Renal cortical epithelial cell (primary cell): Measurements from ENCODE around the gene USP13. TPM values are rescaled to one million over a fixed set of nuclear protein-coding genes. Genes with fewer than 3 reads are reported as not detected.
"Not testable (repeated sequence)": the region's sequence is repeated elsewhere in the genome, so short reads cannot be mapped to it uniquely, and the experiment has no call there.

ENCODE experiments used
- DNase-seq: peaks from one replicate; pipeline ENCODE4 v3.0.0-alpha.2; 2011; ENCODE audit warnings: low read depth
- total RNA-seq: library from RNA; depleted of rRNA; stranded (reverse); fragments of >200 nt; gene quantifications from 2 replicates; pipeline ENCODE4 v1.2.3, GENCODE V29; 2014

The USP13 gene
- total RNA-seq, 1 donor from 2014 or later, result 14.8 TPM

- DNase-seq, result peak; percentile 19
Measured at GRCh38 chr3:179734497-179735281, 81.8 kb downstream of the USP13 start.

DNA sequence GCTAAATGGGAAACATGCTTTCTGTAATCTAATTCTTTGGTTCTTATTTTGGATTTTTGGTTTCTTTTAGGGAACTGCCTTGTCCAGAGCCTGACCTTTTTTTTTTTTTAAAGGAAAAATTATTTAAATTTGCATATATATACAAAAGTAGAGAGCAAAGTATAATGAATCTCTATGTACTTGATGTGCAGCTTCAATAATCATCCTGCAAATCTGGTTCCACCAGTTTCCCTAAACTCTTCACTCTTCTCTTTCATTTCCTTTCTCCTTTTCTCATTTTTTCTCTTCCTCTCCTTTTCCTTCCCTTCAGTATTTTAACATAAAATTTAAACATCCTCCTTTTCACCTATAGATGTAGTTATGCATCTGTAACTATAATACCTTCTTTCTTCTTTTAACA is 82.5 kb downstream of the USP13 start:
- DNase-seq, result no peak

GRCh38 chr3:179738998-179739397 is 86.2 kb downstream of the USP13 start:
- no peak for DNase-seq

DNA sequence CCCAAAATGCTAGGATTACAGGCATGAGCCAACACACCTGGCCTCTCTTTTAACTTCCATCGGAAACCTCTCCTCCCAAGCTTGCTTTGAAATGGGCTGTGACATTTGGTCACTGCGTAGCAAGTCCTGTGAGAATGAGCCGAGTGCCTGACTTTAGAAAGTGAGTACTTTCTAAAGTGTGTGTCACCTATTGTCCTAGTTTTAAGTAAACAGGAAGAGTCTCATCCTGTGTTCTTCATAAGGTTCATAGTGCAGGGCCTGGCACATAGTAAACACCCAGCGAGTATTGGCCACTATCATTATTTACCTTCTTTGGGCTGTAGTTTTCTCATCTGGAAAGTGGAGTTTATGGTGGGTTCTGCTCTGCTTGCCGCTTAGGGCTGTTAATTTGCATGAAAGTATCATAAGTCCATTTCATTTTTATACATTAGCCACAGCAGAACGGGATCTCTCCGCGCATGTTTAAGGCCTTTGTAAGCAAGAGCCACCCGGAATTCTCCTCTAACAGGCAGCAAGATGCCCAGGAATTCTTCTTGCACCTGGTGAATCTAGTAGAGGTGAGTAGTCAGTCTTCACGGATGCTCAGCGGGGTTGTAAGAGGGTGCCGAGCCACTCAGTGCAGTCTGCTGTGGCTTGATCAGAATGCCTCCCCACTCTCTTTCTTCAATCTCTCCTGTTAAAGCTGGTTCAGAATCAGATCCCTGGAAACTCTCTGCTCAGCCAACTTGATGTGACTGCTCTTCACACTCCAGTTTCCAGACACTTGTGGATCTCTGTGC is 87.2 kb downstream of the USP13 start:
- no peak for DNase-seq

DNA sequence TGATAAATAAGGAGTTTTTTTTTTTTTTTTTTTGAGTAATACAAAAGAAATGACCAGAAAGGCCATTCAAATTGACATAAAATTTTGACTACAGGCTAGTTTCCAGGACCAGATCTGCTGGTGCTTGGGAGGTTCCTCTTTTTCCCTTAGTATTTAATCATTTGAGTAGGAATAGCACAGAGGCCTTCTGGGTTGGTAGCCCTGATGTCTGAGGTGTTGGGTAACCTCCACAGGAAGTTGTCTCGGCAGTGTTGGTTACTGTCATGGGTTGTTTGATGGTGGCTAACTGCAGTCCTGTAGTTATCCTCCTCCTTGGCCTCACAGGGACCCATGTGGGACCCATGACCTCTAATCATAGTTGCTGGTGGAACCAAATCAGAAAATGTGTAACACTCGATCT is 91.1 kb downstream of the USP13 start:
- DNase-seq, result no peak

- no peak for DNase-seq
Measured at GRCh38 chr3:179744667-179745066, 91.8 kb downstream of the USP13 start.

GRCh38 chr3:179745079-179745478 is 92.2 kb downstream of the USP13 start:
- DNase-seq, result no peak

GRCh38 chr3:179745716-179746115 is 92.9 kb downstream of the USP13 start:
- no peak for DNase-seq

GRCh38 chr3:179750720-179751328 is 98.0 kb downstream of the USP13 start:
- DNase-seq, result peak; percentile 39

- DNase-seq, result peak; percentile 52
Measured at GRCh38 chr3:179760944-179761343, 108.1 kb downstream of the USP13 start.

- peak; percentile 7 for DNase-seq
Measured at GRCh38 chr3:179765396-179765795, 112.6 kb downstream of the USP13 start.

GRCh38 chr3:179766416-179767133 is 113.7 kb downstream of the USP13 start:
- DNase-seq, result no peak

GRCh38 chr3:179768080-179768479 is 115.2 kb downstream of the USP13 start:
- DNase-seq, result peak; percentile 86

GRCh38 chr3:179769411-179770247 is 116.8 kb downstream of the USP13 start:
- DNase-seq, result peak; percentile 28

DNA sequence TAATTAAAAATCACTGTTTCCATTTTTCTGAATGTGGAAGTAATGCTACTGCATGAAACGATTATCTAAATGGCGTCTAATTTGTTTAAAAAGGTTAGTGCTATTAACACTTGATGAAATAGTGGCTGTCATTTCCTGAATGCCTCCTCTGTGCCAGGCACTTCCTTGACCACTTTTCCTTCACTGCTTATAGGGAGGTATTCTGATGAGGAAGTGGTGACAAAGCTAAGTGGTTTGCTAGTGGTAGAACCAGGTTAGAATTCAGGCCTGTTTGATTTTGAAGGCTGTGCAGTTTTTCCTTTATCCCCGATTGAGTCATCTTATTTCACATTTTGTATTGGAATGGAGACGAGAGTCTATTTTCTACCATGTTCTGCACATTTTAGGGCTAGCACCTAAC is 119.0 kb downstream of the USP13 start:
- DNase-seq, result peak; percentile 30

- no peak for DNase-seq
Measured at GRCh38 chr3:179772297-179772696, 119.5 kb downstream of the USP13 start.

DNA sequence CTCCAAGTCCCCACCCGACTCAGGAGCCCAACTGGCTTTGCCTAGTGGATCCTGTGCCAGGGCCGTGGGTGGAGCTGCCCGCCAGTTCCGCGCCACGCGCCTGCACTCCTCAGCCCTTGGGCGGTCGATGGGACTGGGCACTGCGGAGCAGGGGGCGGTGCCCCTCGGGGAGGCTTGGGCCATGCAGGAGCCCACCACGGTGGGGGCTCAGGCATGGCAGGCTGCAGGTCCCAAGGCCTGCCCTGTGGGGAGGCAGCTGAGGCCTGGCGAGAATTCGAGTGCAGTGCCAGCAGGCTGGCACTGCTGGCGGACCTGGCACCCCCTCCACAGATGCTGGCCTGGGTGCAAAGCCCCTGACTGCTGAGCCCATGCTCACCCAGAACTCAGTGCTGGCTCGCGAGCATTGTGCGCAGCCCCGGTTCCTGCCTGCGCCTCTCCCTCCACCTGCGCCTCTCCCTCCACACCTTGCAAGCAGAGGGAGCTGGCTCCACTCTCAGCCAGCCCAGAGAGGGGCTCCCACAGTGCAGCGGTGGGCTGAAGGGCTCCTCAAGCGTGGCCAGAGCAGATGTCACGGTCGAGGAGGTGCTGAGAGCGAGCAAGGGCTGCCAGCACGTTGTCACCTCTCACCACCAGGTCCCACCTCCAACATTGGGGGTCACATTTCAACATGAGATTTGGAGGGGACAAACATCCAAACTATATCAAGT is 122.7 kb downstream of the USP13 start:
- DNase-seq, result no peak

DNA sequence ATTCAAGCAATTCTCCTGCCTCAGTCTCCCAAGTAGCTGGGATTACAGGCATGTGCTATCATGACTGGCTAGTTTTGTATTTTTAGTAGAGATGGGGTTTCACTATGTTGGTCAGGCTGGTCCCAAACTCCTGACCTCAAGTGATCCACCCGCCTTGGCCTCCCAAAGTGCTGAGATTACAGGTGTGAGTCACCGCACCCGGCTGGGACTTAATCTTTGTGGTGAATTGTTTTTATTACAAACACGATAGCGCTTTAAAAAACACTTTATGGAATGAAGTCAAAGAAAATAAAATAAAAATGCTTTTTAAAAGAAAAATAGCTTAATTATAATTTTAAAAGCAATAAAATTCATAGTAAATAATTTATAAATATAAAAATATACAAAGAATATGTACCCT is 130.0 kb downstream of the USP13 start:
- not testable (repeated sequence) for DNase-seq

DNA sequence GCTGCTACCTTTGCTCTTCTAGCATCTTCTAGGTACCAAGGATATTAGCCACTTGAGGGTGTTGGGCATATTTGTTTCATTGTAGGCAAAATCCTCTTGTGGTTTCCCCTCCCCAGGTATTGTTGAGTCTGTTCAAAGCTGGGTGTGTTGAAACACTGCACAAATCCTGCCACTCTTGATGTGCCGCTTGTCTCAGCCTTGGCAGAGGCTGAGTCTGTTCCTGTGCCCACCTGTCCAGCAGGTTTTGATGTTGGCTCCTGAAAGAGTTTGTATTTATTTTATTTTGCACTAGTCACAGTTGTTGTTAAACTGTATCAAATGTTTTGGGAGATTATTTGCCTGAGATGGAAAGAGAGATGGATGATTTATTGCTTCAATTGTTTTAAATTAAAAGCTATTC is 136.2 kb downstream of the USP13 start:
- DNase-seq, result no peak

DNA sequence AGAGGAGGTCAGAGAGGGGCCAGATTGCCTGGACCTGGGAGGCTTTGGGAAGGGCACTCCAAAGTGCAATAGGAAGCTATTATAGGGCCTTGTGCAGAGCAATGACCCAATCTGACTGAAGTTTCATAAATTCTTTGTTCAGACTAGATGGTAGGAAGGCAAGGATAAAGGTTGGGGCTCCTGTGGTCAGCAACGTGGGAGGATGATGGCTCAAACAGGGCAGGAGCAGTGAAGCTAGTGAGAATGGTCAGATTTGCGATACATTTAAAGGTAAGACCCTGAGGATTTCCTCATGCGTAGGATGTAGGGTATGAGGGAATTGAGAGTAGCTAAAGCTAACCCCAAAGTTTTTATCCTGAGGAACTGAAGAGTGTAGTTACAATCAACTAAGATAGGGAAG is 139.0 kb downstream of the USP13 start:
- DNase-seq, result no peak

GRCh38 chr3:179794355-179794754 is 141.5 kb downstream of the USP13 start:
- no peak for DNase-seq
